KOPT-K1 (cell line): ENCODE data around the gene ARPIN.
"Not testable (repeated sequence)": the region's sequence is repeated elsewhere in the genome, so short reads cannot be mapped to it uniquely, and the experiment has no call there.

ENCODE experiments used
- H3K27ac ChIP-seq: fragments of 200-600 bp; sonication (generic); 2 replicates; pipeline ENCODE4 v1.5.1; 2016; ENCODE audit warnings: antibody characterized with exemption, mild to moderate bottlenecking, low read depth, low read length; ENCODE audit not compliant: poor library complexity, severe bottlenecking
- H3K36me3 ChIP-seq: fragments of 200-600 bp; sonication (generic); 2 replicates; pipeline ENCODE4 v1.5.1; 2017; ENCODE audit warnings: antibody characterized with exemption, mild to moderate bottlenecking, low read length, moderate library complexity; ENCODE audit not compliant: insufficient read depth
- H3K9me3 ChIP-seq: fragments of 200-600 bp; sonication (generic); 2 replicates; pipeline ENCODE4 v1.5.1; 2017; ENCODE audit warnings: antibody characterized with exemption, low read length, mild to moderate bottlenecking; ENCODE audit not compliant: insufficient read depth, poor library complexity, severe bottlenecking

ARPIN gene

DNA sequence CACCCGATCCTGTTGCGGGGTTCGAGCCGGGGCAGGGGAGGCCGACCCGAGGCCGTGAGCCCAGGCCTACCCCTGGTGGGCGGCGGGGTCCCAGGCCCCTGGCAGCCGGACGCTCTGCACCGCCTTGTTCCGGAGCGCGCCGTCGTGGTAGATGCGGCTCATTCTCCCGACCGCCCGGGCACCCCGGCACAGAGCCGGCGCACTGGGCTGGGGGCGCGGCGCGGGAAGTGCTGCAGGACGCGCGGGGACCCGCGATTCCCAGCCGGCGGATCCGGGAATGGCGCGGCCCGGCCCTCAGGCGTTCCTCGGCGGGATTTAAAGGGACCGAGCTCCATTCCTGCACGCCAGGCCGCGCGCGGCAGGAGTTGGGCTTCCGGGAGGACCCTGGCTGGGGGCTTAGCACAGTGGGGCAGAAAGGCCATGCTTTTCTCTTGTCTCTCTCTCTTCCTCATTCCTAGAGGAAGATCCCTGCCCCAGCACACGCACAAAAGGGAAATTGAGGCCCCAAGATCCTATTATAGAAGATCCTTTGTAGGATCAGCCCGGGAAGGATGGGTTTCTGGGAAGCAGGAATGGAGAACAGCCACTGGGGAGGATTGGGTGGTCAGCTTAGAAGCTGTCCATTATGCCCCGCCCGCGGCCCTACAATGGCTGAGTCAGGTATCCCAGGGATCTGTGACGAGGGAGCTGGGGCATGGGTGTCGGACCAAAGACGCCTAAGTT lies at the start of gene ARPIN:
ARPIN (minus strand) TSS at position 279 of the 723 bp plus-strand sequence; CDS start at position 162, 117 bp downstream.
- no peak within 1 kb of the TSS for H3K27ac ChIP-seq
- H3K36me3 ChIP-seq, result no peaks in the 10 kb centered on the region
- H3K9me3 ChIP-seq, result no peaks in the 10 kb centered on the region

DNA sequence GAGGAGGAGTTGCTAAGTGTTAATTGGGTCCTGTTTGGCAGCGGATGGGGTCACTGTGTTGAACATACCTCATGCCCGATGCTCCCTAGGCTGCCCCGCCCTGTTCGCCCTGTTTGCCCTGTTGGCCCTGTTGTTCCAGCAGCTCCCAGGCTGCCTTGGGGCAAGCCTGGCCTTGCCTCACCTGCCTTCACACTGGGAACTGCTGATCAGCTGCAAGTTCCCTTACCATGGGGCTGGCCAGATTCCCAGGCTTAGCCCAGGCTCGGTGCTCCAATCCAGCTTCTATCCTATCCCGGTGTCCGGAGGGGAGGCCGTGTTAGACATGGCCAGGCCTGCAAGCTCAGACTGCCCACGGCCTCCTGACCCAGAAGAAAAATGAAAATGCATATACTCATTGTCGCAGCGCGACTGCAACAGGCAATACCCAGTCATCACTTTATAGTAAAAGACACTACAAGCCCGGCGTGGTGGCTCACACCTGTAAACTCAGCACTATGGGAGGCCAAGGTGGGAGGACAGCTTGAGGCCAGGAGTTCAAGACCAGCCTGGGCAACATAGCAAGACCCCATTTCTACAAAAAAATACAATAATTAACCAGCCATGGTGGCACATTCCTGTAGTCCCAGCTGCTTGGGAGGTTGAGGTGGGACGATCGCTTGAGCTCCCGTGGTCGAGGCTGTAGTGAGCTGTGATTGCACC lies 45.5 kb upstream of the ARPIN start:
- peaks cover 3% of the 10 kb centered on the region for H3K9me3 ChIP-seq
- H3K27ac ChIP-seq, result no peak overlapping the region
- H3K36me3 ChIP-seq, result no peaks in the 10 kb centered on the region

DNA sequence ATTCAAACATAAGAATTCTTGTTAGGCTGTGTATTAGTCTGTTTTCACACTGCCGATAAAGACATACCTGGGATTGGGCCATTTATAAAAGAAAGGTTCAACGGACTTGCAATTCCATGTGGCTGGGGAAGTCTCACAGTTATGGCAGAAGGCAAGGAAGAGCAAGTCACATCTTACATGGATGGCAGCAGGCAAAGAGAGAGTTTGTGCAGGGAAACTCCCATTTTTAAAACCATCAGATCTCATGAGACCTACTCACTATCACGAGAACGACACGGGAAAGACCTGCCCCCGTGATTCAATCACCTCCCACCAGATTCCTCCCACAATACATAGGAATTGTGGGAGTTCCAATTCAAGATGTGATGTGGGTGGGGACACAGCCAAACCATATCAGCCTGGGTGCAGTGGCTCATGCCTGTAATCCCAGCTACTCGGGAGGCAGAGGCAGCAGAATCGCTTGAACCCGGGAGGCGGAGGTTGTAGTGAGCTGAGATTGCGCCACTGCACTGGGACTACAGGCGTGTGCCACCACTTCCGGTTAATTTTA lies 42.8 kb upstream of the ARPIN start:
- H3K9me3 ChIP-seq, H3K36me3 ChIP-seq, H3K27ac ChIP-seq: not testable (repeated sequence)

DNA sequence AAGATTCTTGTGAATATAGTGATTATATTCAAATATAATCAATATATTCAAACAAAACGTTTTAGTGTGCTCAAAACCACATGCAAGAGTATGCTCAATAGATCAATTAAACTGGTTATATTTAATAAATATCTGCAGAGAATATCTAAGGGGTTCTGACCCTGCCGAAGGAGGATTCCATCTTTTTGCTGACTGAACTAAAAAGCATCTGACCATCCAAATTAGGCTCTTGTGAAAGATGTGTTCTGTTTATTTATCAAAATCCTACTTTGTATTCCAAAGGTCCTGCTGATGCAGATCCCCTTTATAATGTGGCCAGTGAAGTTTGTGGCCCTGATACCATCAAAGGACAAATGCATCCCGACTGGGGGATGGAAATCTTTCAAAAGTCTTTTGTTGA lies 41.8 kb upstream of the ARPIN start:
- Histone ChIP-seq H3K27ac (no peak overlapping the region), H3K9me3 (peaks cover 3% of the 10 kb centered on the region), H3K36me3 (no peaks in the 10 kb centered on the region)

DNA sequence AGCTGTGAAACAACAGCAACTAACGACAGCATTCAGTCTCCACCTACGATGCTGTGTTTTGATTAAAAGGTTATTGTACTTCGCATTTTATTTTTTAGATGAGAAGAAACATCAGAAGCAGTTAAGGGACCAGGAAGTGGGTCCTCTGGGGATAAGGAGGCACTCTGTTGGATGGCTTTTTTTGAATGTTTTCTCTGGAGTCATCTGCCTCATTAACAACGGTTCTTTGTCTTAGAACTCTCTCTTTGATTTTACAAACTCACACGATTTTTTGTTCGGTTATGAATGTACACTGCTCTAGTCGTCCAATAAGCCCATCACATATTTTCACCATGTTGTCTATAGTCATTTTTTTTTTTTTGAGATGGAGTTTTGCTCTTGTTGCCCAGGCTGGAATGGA lies 36.0 kb upstream of the ARPIN start:
- Histone ChIP-seq H3K9me3 (no peaks in the 10 kb centered on the region), H3K36me3 (no peaks in the 10 kb centered on the region), H3K27ac (no peak overlapping the region)

DNA sequence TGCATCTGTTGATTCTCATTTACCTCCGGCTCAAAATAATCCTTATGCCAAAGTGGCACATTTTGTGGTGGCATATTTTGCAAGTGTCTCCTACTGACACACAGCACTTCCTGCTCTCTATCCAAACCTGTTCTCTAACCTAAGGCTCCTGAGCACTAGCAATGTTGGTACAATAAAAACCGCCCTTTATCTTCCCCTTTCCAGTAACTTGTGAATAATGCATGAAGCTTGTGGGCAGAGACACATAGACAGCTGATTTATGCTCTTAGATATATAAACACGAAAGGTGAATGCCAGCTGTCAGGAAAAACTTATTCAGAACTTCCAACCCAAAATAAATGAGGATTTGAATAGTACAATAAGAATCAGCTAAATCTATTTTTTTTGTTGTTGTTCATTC lies 34.6 kb upstream of the ARPIN start:
- H3K27ac ChIP-seq, result no peak overlapping the region
- no peaks in the 10 kb centered on the region for H3K9me3 ChIP-seq
- no peaks in the 10 kb centered on the region for H3K36me3 ChIP-seq

DNA sequence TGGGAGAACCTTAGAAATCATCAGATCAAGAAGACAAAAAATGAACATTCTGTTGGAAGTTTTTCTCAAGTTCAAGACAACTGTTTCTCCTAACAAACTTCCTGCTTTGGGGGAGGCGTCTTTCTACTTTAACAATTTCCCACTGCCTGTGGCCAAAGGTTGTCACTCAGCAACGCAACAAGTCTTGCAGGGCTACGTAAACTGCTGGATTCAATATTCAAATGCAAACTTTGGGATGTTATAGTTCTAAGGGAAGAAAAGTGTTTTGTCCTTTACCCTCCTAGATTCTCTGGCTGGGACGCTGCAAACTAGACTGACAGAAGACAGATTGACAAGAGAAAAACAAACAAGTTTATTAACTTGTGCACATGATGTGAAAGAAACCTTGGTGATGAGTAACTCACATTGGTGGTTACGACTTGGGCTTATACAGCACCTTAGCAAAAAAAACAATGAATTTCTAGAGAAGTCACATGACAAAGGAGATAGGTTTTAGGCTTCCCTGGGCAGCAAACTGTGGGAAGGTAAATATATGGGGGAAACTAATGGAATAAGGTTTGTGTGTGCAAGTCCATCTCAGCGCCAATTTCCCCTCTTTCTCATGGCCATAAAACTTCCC lies 34.0 kb upstream of the ARPIN start:
- Histone ChIP-seq H3K9me3 (no peaks in the 10 kb centered on the region), H3K27ac (no peak overlapping the region)

DNA sequence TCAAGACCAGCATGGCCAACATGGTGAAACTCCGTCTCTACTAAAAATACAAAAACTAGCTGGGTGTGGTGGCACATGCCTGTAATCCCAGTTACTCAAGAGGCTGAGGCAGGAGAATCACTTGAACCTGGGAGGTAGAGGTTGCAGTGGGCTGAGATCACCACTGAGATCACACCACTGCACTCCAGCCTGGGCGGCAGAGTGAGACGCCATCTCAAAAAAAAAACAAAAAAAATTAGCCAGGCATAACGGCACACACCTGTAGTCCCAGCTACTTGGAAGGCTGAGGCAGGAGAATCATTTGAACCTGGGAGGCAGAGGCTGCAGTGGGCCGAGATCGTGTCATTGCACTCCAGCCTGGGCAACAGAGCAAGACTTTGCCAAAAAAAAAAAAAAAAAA lies 31.0 kb upstream of the ARPIN start:
- not testable (repeated sequence) for H3K9me3 ChIP-seq, H3K27ac ChIP-seq, H3K36me3 ChIP-seq

More for the DNA sequence above, 34.0 kb upstream of the ARPIN start:
- H3K36me3 ChIP-seq, result no peaks in the 10 kb centered on the region

DNA sequence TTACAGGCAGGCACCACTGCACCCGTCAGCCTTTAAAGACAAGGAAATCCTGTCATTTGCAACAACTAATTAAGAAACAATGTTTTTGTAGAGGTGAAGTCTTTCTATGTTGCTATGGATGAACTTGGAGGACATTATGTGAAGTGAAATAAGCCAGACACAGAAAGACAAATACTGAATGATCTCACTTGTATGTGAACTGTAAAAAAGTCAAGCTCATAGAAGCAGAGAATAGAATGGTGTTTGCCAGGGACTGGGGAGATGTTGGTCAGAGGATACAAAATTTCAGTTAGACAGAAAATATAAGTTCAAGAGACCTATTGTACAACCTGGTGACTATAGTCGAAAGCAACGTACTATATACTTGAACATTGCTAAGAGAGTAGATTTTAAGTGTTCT lies 27.2 kb upstream of the ARPIN start:
- H3K9me3 ChIP-seq, result no peaks in the 10 kb centered on the region
- no peaks in the 10 kb centered on the region for H3K36me3 ChIP-seq
- no peak overlapping the region for H3K27ac ChIP-seq

DNA sequence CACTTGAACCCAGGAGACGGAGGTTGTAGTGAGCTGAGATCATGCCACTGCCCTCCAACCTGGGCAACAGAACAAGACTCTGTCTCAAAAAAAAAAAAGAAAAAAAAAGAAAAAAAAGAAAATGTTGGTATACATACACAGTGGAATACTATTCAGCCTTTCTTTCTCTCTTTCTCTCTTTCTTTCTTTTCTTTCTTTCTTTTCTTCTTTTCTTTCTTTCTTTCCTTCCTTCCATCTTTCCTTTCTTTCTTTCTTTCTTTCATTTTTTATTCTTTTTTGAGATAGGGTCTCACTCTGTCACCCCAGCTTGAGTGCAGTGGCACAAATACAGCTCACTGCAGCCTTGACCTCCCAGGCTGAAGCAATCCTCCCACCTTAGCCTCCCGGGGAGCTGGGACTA lies 26.6 kb upstream of the ARPIN start:
- not testable (repeated sequence) for H3K9me3 ChIP-seq, H3K36me3 ChIP-seq, H3K27ac ChIP-seq

DNA sequence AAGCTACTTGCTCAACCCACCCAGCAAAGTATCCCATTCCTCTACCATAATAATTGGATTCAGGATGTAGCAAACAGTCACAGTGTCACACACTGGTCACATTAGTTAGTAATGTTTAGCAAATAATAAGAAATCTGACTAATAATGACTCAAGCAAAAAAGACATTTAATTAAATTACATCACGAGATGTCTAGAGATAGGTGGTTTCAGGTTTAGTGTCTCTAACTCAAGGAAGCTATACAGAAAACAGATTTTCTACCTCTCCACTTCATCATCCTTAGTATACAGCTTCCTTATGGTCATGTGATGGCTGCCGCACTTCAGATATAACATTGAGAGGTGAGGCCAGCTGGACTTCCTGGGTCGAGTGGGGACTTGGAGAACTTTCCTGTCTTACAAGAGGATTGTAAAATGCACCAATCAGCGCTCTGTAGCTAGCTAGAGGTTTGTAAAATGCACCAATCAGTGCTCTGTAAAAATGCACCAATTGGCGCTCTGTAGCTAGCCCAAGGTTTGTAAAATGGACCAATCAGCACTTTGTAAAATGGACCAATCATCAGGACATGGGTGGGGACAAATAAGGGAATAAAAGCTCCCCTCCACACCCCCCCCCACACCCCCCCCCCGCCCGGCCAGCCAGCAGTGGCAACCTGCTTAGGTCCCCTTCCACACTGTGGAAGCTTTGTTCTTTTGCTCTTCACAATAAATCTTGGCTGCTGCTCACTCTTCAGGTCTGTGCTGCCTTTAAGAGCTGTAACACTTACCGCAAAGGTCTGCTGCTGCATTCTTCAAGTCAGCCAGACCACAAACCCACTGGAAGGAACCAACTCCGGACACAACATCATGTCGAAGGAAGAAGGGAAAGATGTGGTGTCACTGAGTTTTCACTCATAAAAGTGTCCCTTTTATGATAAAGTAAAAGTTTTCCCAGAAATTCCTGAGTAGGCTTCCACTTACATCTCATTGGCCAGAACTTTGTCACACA lies 24.9 kb upstream of the ARPIN start:
- no peaks in the 10 kb centered on the region for H3K9me3 ChIP-seq
- H3K36me3 ChIP-seq, result no peaks in the 10 kb centered on the region
- H3K27ac ChIP-seq, result peak overlapping the region; percentile 68

DNA sequence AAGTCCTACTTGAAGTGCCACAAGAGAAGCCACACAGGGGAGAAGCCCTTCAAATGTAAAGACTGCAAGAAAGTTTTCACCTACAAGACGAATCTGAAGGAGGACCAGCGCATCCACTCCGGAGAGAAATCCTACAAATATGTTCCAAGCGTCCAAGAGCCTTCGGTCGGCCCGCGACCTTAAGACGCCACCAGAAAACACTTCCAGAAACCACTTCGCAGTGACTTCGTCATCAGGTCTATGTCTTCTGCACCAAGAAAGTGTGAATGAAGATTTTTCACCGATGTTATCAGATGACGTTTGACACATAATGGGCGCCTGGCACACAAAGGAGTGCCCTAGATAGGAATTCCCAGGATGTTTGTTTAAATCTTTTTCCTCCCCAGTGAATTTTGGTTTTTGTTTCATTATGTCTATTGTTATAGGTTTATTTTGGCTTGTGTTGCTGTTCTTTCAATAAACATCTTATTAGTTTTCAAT lies 24.1 kb upstream of the ARPIN start:
- peak overlapping the region; percentile 68 for H3K27ac ChIP-seq
- no peaks in the 10 kb centered on the region for H3K9me3 ChIP-seq
- no peaks in the 10 kb centered on the region for H3K36me3 ChIP-seq

DNA sequence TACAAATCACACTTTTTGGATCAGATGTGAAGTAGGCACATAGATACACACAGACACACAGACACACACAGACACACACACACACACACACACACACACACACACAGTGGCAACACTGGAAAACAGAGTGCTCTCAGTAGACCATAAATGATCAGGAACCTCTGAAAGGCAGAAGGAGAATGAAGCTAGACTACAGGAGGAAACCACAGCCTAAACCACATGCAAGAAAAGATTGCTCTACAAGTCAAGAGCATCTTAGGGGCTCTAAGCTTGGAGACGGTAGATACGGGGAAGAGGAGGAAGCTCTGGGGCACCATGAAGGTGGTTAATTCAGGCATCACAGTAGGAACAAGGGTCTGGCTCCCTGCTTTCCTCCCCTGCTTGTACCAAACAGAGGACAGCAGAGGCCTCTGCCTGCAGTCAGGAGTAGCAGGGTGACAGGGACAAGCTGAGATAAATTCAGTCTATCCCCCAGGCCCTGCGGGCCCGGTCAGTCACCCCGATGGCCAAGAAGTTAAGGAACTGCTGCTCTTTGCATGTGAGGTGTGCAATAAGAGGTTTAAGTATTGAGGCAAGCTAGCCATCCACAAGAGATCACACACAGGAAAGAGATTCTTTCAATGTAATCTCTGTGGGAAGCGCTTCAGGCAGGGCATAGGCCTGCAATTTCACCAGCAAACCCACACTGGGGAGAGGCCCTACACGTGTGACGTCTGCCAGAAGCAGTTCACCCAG lies 23.5 kb upstream of the ARPIN start:
- Histone ChIP-seq H3K27ac (peak overlapping the region; percentile 68), H3K36me3 (no peaks in the 10 kb centered on the region), H3K9me3 (no peaks in the 10 kb centered on the region)

DNA sequence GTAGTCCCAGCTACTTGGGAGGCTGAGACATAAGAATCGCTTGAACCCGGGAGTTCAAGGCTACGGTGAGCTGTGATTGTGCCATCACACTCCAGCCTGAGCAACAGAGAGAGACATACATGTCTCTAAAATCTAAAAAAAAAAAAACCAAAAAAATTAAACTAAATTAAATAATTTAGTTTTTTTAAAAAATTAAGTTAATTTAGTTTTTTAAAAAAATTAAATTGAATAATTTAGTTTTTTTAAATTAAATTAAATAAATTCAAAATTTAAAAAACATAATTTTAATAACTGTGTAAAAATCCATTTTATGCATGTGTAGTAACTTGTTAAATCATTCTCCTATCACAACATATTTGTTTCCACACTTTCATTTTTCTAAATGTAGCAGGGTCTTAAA lies 20.1 kb upstream of the ARPIN start:
- Histone ChIP-seq H3K9me3 (no peaks in the 10 kb centered on the region), H3K36me3 (no peaks in the 10 kb centered on the region), H3K27ac (no peak overlapping the region)
